ENCODE measurements around the gene NTRK3.
"Not testable (repeated sequence)": the region's sequence is repeated elsewhere in the genome, so short reads cannot be mapped to it uniquely, and the experiment has no call there.

NTRK3 gene

DNA sequence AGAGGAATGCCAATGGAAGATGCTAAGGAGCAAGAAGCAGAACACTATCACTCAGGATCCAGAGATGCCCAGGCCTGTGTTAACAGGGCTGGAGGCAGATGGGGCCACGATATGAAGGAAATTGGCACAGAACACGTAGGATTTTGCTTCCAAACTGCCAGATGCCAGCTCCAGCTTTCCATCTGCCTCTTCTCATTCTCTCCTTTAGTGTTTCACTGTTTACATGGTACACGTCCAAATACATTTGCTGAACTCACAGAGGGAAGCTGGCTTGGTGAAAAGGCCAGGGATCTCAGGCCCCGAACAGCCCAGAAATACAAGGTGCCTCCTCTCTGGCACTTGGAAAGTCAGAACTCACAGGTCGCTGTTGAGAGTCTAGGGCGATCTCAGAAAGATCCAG, 187.0 kb downstream of the NTRK3 start:
- DNase-seq: no peak

DNA sequence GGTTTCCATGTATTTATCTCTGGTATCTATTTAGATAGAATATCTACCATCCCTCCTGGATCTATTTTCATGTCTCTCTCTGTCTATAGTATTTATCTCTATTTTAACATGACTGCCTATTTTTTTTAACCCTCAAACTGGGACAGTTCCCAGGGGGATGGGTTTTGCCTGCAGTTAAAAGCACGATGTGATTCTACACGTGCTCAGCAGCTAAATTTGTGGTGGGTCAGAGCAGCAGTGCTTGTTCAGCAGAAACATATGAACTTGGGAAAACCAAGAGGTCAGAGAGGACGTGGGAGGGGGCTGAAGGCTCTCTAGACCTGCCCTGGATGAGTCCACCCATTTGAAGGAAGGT, 189.2 kb downstream of the NTRK3 start:
- no peak for DNase-seq

DNA sequence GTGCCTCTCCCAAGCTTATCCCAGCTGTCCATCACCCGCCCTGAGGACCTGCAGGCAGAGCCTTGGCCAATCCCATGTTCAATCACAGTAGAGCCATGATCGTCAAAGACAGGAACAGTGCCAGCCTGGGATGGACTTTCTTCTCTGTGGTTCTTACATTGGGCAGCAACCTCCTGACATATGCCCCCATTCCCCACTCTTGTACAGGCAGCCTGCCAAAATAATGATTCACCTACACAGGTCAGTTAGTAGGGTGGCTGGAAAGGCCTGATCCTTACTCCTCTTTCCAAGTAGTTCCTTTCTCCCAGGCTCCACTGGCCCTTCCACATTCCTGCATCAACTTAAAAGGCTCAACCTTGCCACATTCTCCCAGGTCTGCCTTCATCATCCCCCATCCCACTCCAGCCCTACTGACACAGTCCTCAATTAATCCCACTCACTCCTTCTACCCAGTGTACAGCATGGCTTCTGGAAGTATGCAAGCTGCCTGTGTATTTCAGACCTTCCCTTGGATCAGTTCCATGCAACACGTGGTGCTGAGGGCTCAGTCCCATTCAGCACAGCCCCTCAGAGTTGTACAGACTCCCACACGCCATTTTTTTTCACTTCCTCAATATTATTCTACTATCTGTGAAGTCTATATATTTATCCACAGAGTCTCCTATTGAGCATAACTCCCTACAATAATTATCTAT, 189.8 kb downstream of the NTRK3 start:
- no peak for DNase-seq

DNA sequence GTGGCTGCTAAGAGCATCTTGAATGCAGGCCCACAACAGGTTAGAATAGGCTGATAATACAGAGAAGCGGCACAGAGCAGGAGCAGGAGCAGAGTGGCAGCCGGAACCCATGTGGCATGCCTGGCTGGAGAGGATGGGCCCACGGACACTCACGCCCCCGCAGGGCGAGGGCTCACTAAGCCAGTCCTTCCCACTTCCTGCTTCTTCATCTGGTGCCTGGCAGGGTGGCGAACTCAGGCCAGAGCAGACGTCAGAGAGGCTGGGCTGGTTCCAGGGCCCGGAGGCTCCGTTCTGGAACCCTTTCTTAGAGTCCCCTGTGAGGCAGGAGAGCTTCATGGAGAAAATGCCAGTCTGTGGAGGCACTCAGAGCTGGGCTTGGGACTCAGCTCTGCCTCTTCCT, 195.1 kb downstream of the NTRK3 start:
- no peak for DNase-seq

DNA sequence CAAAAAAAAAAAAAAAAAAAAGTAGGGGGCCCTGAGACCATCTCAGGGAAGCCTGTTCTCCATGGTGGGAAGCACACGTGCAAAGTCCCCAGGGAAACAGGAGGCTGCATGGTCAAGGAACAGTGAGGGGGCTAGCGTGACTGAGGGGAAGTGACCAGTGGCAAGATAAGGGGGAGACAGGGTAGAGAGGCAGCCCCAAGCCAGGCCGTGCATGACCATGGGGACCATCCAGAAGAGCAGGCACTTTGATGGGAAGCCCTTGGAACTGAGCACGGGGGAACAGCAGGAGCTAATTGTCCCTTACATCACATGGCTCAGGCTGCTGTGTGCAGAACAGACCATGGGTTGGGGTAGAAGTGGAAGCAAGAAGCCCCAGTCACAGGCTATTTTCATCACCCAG, 196.2 kb downstream of the NTRK3 start:
- no peak for DNase-seq

- no peak for DNase-seq
Measured at GRCh38 chr15:88057836-88058235, 198.7 kb downstream of the NTRK3 start.

DNA sequence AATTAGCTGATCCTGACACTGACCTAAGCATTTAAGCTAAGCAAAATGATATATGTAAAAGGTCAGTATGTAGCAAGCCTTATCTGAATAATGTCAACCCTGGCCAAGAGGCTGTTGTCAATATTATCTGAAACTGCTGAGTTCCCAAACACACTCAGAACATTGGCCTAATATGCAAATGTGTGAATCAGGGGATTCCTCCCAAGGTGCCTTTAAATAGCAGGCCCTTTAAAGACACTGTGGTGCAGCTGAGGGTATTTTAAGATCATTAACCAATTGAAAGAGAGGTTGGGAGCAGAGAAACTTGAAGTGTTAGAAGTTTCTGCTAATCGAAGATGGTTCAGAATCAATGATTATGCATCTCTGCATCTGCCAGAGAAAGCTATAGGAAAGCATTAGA, 207.0 kb downstream of the NTRK3 start:
- no peak for DNase-seq

DNA sequence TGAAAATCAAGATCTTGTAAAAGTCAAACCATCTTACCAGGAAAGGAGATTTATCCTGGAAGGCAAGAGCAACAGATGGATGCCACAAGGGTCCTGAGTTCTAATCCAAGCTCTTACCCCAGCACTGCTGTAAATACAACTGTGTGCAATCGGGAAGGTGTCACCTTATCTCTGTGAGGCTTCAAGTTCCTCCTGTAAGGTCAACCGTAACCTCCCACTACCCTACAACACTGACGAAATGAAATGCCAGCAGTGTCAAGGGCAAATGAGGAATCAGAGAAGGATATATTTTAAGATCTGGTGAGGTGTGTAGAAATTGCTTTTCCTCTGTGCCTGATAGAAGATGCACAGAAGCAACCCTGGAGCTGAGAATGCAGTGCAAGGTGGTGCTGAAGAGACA, 207.8 kb downstream of the NTRK3 start:
- no peak for DNase-seq

- no peak for DNase-seq
Measured at GRCh38 chr15:88048237-88048636, 208.3 kb downstream of the NTRK3 start.

DNA sequence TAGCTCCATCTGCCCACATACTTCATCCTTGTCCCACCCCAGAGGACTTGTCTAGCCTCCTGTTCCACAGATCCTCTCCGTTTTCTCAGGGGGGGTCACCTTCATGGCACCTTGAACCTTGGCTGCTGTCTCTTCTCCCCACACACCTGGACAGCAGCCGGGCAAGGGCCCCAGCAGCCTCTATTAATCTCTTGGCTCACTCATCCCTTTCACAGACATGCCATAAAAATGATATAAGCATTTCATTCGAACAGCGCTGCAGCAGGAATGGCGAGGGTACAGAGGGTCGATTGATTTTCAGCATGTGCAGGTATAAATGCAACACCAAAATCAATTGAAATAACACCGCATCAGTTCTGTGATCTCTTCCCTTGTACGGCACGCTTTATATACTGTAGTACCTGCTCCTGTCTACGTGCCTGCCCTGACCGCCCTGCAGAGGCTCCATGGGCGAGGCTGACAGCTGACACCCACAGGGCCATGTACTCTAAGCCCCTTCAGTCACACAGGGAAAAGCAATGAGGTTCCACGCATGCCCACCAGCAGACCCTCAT, 209.9 kb downstream of the NTRK3 start:
- no peak for DNase-seq

DNA sequence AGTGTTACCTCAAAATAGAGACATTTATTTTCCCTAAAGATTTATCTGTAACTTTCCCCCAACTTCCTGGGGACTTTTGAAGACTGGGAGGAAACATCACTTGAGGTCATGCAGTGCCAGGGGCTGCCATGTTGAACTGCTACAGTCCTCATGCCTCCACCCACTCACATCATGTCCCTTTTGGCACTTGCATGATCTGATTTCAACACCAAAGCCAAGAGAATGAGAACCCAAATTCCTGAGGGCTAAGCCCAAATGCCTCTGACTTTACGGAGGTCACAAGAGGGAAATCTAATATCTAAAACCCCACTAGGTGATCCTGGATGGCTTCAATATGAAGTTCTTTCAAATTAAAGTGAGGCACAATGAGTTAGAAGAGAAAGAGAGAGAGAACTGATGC, 213.1 kb downstream of the NTRK3 start:
- no peak for DNase-seq

DNA sequence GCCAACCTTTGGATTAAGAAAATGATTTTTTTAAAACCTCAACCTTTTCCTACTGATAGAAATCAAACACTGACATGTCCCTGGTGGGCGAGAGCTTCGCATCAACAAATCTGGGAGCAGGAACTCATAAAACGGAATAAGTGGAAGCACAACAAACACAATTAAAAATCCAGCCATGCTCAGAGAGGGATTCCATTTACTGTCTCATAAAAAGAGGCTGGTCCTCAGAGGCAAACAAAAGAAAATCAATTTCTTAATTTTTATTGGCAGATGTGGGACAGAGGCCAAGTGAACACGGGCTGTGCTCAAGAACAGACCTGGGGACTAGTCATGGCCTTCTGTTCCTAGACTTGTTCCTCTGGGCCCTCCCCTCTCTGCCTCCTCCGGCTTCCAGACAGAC, 214.5 kb downstream of the NTRK3 start:
- DNase-seq: no peak

DNA sequence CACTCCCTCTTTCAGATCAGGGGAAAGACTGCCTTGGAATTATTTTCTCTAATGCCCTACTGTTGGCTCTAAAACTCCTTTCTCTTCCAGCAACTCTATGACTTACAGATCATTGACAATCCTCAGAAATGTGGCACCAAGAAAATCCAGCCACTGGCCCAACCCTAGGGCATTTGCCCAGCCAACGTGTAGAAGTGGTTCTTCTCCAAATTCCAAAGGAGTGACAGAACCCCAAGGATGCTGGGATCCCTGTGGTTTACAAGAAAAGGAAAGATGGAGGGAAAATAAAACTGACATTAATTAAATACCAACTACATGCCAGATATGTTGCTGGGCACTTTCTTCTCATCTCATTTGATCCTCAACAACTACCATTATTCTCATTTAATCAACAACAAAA, 216.0 kb downstream of the NTRK3 start:
- no peak for DNase-seq

DNA sequence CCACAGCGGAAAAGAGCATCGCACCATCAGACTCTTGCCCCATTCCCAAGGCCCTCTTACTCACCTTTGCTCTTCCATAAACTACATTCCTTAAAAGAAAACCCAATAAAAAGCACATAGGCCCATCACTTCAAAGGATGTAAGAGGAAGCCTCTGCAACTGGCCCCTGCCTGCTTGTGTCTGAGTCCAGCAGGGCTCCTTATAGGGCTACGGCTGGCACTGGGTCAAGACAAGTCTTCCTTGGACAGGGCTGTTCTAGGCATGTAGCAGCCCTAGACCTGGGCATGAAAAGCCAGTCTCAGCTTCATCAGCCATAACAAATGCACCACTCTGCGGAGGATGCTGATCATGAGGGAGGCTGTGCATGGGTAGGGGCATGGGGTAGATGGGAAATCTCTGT, 218.3 kb downstream of the NTRK3 start:
- no peak for DNase-seq

DNA sequence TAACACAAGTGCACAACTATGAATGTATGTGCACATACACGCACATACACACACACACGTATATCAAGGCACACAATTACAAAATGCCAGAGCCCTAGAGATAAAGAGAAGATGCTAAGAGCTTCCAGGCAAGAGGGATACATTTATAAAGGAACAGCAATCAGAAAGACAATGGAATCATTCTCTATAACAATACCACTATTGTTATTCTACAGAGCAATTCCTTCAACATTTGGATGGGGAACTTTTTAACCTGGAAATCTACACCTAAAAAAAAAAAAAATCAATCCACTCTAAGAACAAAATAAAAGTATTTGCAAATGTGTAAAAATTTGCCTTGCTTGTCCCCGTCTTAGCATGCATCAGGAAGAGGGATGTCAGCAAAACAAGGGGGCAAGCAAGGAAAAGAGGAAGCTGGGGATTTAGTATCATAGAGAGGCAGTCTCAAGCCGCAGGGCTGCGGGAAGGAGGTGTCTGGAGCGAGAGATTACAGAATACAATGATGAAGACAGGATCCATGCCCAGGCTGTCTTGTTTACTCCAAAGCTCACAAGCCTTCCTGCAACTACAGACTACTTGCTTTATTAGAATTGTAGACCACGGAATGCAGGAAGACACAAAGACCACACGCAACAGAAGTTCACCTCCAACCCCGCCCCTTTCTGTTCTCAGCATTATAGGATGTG, 220.2 kb downstream of the NTRK3 start:
- no peak for DNase-seq

DNA sequence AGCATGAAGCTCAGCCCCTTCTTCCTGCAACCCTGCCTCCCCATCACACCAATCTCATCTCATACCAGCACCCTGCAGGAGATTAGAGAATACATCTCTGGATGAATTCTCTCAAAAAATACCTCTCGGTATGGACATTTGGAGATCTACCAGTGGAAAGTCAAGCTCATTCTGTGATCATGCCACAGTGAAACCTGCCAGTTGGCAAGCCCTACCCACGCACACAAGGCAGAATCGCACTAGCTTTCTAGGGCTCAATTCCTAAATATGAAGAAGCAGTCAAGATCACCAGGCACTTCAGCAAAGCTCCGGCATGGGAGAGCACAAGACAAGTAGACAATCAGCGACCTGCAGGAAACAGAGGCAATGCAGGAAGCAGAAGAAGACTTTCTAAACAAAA, 221.2 kb downstream of the NTRK3 start:
- DNase-seq: no peak

- DNase-seq: not testable (repeated sequence)
Measured at GRCh38 chr15:88033421-88033820, 223.1 kb downstream of the NTRK3 start.

GRCh38 chr15:88032787-88033186, 223.8 kb downstream of the NTRK3 start:
- no peak for DNase-seq

DNA sequence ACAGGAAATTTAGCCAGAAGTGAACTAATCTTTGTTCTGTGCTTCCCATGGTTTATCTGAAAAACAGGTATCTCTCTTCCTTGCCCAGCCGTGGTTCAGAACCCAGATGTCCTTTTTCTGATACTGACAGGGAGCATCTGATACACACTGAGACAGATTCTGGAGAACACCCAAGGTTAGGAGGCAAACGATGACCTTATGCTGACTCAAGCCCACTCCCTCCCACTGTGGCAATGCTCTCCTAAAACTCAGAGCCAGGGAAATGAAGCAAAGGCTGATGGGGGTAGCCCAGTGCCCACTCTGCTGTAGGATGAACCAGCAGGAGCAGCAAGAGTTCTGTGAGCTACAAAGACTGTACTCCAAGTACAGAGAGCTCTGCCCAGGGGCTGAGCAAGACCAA, 225.1 kb downstream of the NTRK3 start:
- no peak for DNase-seq

- DNase-seq: no peak
Measured at GRCh38 chr15:88029696-88030095, 226.8 kb downstream of the NTRK3 start.

GRCh38 chr15:88028024-88028423, 228.5 kb downstream of the NTRK3 start:
- DNase-seq: no peak

DNA sequence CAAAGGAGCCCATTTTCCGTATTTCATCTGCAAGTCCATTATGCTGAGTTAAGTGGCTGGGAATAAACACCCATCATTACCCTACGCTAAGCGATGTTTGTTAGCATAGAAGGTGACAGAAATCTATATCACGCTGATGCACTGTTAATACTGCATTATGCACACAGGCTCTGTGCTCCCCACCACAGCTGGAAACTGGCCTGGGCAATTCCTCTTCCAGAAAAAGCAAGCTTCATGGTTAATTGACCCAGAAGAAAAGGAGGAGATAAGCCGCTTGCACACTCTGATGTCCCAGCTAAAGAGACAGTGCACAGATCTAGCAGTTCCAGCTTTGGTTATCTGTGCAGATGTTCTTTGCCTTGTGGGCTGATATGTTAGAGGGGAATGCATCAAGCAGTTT, 232.6 kb downstream of the NTRK3 start:
- DNase-seq: no peak

DNA sequence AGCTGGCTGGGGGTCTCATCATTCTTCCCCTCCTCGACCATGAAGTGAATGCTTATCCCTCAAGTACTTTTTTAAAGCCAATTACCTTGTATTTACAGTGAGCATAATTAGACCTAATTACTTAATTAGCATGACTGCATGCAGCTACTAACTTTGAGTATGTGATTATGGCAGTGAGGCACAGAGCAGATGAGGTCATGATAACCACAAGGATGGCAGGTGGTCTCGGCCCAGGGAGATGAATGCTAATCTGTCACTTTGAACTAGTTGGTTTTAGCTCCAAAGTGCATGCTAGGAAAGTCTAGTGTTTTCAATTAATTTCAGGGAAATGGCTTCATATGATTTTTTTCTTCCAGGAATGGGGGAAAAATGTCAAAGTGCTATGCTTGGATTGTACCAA, 233.8 kb downstream of the NTRK3 start:
- no peak for DNase-seq

DNA sequence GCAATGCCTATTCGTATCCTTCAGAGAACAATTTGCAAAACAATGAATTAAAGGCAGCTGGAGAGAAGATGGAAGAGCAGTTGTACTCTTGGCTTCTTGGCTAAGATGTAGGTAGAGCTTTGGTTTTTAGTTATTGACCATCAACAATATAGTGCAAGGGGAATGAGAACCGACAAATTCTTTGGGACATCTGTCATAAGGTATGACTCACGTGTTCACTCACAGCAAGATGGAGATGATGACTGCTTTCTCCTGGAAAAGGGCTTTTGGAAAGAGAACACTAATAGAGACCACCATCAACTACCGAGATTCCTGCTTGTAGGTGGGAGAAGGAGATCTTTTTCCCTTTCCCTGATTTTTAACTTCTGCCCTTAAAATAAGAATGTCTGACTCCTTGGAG, 234.9 kb downstream of the NTRK3 start:
- no peak for DNase-seq

DNA sequence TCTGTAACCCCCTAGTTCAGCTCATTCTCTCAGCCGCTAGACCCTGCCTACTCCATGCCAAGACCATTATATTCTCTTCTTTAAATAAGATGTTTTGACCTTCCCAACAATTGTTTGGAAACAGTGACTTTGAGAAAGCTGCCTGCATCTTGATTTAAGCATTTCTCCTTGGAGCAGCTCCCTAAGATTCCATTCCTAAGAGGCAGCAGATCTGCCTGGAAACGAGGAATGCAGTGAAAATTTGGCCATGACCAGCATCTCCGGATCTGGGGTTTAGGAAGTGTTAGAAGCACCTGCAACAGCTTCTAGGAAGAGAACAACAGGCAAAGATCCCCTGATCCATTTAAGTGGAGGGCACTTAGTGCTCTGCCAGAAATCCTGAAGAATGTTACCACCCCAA, 235.7 kb downstream of the NTRK3 start:
- no peak for DNase-seq

All from NCI-H2227 treated with DMSO at 0.1 percent for 48 hours (cell line).